Stimulated activated CD8-positive, alpha-beta memory T cell treated with anti-CD3 and anti-CD28 coated beads, Interleukin-7, amount 100 ng/mL, for 1 hour (primary cell): ENCODE data around the gene MAD1L1.
"Not testable (repeated sequence)": the region's sequence is repeated elsewhere in the genome, so short reads cannot be mapped to it uniquely, and the experiment has no call there.

Experiments used
- DNase-seq, 2 donors: peaks; one replicate each; pipeline ENCODE4 v3.0.0-alpha.2; 2020; ENCODE audit warnings: low read depth in 2 of 2

MAD1L1 gene

DNA sequence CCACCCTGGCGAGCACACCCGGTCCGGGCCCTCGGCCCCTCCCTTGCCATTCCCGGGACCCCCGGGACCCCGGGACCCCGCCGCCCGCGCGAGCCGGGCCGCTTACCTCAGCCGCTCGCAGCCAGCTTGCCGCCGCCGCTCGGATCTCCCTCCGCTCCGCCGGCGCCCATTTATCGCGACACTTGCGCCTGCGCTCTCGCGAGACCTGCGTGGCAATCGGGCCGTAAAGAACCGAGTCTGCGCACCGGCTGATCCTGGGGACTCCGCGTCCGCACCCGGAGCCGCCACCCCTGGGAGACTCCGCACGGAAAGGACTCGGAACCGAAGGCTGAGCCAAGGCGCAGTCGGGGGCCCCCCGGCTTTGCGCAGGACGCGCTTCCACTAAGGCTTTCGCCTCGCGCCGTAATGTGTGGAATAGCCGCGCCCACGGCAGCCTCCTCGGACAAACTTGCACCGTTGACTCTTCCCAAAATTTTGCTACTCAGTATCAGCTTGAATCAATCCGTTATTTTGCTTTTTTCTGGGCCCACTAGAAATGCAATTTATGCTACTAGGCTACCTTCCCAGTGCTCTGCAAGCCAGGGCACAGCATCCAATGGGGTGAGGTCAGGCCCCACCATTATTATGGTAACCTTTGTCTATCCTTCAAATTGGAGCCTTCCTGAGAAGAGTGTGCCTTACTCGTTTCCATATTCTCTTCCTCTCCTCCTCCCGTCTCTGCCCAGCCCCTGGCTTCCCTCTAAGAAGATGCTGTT lies at the start of gene MAD1L1:
Gene MAD1L1 (minus strand): TSS at position 180 of the 755 bp plus-strand sequence. CDS start 2,812 bp downstream, outside the sequence.
- DNase-seq: peak; percentile 75 to 77

DNA sequence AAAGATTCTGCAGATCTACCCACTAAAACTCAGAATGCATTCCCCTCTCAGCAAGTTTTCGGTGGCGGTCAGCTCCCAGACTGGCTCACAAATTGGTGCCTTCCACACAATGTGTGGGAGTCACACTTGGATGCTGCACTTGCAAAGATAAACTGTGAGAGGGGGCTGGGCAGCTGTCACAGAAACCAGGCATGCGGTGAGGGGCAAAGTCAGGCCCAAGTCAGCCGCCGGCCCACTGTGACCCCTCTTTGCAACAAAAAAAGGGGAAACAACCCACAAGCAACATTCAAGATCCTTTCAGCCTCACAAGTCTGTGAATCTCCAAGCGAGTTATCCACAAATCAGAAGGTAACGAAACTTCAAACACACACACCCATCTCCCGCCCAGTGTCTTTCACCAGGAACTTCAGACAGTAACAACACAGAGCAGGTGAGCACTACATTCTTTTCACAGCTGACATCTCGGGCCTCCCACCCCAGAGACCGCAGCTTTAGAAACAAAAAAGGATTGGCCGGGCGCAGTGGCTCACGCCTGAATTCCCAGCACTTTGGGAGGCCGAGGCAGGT lies 49.5 kb upstream of the MAD1L1 start:
- no peak for DNase-seq

DNA sequence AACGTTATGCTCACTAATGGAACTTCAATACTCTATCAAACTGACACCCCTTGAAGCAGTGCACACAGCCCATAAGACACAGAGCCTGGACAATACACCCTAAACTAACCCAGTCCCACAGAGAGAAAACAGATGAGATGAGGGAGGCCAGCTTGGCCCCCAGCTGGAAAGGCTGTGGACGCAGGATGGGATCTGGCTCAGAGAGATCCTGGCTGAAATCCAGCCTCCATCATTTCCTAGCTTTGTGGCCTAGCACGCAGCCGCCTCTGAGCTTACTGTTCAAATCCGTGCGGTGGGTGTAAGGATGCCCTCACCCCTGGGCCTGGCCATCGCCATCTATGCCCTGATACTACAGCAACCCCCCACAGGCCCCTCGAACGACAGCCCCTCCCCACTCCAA lies 48.8 kb upstream of the MAD1L1 start:
- DNase-seq: no peak

DNA sequence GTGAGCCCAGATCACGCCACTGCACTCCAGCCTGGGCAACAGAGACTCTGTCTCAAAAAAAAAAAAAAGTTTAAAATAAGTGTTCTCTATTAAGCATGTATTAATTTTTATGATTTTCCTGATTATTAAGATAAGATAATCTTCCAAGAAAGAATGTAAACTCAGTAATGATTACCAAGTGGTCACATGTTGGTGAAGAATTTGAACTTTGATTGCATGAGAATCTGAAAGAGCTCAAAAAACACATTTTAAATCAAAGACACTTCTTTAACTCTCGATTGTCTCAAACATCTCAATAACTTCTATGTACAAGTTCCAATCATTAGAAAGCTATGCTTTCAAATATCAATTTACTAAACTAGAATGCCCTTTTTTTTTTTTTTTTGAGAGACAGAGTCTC lies 47.7 kb upstream of the MAD1L1 start:
- DNase-seq: no peak

DNA sequence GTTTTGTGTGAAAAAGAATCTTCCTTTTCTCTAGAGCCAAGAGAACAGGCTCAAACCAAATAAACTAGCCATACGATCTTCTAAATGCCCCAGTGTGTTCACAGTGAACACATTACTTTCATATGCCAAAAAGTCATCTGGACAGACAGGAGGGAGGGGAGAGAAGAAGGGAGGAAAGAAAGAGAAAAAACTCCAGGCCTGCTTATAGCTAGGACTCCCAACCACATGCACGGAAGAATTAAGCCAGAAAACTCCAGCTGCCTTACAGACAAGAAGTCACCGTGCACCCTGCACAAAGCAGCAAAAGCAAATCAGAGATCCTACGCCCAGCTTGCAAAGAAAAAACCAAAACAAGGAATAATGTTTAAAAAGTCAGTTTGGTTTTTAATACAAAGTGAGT lies 47.2 kb upstream of the MAD1L1 start:
- no peak for DNase-seq

DNA sequence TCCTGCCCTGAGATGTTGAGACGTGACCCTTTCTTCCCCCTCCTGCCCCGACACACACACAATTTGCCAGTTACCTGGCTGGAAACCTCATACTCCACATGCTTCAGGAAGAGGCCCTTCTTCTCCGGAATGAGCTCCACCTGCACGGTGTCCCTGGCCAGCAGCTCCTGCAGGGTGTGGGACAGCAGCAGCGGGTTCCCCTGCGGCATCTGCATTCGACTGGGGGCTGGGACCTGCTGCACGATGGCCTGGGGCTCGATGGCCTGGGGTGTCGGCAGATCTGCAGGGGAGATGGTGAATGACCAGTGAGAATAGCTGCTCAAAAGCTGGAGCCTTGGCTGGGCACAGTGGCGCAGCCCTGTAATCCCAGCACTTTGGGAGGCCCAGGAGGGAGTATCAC lies 45.3 kb upstream of the MAD1L1 start:
- no peak for DNase-seq

DNA sequence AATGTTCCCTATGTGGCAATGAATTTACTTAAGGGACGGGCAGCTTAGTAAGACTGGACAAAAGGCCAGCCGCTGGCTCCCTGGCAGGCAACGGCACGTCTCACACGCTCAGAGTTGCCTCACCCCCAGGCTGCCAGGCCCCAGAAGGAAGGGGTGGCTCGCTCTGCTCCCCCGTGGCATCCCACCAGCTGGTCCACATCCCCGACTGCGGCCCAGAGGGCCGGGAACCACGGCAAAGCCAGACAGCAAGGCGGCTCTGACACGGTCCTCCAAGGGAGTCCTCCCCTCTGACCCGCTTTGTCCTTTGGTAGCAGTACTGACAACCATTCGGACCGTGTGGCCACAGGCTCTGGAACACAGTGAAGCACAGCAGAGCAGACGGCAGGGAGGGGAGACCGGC lies 43.4 kb upstream of the MAD1L1 start:
- DNase-seq: no peak

DNA sequence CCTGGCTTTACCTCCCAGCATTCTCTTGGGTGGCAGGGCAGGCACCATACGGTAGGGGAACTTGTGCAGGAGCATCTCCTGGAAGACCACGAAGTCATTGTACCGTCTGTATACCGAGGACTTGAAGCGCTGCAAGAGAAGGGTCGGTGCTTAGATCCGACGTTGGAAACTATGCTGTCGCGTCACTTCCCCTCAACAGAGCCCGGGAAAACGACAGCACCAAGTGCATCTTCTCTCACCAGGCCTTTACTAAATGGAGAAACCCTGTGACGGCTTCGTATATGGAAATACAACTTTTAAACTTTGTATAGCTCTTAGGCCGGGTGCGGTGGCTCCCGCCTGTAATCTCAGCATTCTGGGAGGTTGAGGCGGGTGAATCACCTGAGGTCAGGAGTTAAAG lies 42.4 kb upstream of the MAD1L1 start:
- no peak for DNase-seq

DNA sequence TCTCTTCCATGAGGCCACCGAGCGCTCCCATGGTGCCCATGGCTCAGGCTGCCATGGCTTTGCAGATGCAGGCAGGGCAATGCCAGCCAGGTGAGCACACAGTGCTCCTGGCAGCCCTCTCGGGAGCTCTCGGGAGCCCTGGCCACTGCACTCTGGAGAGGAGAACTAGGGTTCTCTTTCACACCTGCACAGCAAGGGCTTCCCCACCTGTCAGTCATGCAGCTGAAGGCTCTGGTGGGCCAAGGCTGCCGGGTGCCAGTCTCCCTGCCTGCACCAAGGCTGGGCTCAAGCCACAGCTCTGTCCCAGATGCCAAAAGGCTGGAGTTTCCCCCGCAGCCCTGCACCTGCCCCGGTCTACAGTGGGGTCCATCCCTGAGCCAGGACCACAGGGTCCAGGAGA lies 41.9 kb upstream of the MAD1L1 start:
- no peak for DNase-seq

DNA sequence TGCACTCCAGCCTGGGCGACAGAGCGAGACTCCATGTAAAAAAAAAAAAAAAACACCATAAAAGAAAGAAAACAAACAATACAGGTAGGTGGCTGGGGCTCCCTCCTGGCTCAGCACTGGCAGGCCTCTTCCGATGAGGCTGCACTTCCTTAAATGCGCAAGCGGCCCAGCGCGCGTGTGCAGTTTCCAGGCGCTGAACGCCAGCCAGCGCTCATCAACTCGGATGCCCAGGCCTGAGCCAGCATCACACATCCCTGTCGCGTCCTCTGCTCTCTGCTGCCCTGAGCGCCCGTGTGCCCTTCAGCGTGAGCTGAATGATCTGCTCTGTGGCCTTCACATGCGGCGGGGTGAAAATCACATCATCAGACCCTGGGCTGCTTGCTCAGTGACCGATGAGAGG lies 41.1 kb upstream of the MAD1L1 start:
- no peak for DNase-seq

DNA sequence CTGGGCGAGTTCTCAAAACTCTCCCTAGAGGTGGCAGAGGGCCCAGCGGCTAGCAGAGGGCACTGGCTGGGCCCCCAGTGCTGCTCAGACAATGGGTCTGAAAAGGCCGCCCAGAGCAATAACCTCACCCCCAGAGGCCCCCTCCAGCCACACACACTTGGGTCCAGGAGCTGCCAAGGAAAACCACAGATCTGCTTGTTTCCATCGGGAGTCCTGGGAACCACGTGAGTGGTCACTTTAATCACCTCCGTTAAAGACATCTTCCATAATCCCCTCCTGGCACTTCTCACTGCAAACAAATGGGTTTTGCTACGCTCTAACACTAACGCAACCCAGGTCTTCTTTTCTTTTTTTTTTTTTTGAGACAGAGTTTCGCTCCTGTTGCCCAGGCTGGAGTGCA lies 39.3 kb upstream of the MAD1L1 start:
- DNase-seq: no peak

DNA sequence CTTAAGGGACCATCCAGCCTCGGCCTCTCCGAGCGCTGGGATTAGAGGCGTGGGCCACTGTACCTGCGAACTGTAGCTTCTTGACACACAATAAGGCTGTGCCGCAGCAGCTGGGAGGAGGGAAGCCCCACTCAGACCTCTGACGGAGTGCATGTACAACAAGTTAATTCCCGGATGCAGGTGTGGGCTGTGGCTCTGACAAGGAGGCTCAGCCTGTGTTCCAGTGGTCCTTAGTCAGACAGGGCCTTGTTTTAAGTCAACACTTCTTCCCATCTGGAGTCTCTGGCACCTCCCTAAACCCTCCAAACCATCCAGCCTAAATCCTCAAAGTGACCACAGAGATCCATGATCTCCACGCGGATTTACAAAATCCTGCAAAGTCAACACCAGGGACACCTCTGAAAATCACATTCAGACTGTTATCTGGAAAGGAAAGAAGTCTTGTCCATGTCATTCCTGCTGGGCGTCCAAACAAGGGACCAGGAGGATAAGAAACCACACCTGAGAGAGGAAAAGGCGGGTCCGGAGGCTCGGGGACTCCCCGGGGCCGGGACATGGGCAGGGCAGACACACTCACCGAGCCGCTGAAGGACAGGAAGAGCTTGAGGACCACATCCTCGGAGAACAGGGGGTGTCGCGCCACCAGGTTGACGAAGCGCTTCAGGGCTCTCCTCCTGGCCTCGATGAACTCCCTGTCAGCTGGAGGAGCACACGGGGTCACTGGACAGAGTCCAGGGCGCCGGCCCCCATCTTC lies 38.7 kb upstream of the MAD1L1 start:
- no peak for DNase-seq

DNA sequence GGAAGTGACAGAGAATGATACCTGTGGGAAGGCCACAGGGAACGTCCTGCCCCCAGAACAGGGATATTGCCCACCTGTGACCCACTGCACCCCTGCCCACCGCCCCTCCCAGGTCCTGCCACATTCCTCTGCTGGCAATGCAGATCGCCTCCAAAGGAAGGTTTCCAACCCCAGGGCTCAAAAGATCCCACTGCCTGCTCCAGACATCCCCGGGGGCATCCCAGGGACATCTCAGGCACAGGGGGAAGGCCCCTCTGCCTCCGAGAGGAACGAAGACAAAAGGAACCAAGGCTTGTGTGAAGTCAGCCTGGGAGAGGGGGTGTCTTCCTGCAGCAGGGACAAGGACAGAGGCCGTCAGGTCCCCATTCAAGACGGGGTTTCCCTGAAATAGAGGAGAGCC lies 37.8 kb upstream of the MAD1L1 start:
- no peak for DNase-seq

DNA sequence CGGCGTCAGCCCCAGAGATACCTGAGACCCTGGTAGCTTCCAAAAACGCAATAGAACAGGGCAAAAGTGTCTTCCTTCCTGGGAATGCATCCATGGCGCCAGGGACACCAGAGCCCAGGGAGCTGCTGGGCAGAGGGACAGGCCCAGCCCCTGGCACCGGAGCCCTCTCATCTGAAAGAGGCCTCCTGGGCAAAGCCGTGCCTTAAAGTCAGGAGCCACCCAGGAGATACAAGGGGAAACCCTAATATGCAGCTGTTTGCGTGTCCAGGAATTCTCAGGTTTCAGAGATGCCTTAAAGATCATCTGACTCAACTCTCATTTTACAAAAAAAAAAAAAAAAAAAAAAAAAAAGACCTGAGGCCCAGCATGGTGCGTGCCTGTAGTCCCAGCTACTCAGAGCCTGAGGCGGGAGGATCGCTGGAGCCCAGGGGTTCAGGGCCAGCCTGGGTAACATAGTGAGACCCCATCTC lies 37.3 kb upstream of the MAD1L1 start:
- no peak for DNase-seq

DNA sequence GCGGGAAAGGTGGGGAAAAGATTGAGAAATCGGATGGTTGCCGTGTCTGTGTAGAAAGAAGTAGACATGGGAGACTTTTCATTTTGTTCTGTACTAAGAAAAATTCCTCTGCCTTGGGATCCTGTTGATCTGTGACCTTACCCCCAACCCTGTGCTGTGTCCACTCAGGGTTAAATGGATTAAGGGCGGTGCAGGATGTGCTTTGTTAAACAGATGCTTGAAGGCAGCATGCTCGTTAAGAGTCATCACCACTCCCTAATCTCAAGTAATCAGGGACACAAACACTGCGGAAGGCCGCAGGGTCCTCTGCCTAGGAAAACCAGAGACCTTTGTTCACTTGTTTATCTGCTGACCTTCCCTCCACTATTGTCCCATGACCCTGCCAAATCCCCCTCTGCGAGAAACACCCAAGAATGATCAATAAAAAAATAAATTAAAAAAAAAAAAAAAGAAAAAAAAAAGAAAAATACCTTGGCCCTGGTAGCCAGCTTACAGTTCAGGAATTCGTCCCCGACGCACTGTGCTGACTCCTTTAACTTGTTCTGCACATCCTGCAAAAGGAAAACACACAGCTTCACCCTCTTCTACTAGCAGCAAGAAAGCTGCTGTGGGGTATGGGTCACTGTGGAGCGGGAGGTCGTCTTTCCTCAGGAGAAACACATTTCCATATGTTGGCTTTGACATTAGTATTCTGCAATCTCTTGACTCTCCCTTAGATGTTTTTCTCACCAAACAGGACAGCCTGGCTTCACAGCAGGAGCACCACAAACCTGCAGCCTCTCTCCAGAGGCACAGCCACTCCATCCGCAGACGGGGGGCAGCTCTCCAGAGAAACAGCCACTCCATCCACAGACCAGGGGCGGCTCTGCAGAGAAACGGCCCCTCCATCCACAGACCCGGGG lies 36.6 kb upstream of the MAD1L1 start:
- DNase-seq: not testable (repeated sequence)

DNA sequence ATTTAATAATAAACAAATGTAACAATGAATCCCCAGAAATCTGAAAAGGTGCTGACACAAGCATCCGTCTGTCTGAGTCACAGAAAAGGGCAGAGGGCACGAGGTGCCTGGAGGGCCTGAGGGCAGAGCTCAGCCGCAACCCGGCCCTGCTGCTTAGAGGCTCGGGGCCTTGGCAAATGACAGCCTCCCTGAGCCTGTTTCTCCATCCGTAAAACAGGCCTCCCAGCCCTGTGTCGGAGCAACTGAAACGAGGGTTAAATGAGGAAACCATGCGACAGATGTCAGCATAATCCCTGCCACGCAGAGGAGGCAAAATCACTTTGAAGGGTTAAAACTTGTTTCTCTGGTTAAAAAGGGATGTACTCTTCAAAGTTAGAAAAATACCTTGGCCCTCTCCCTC lies 34.2 kb upstream of the MAD1L1 start:
- DNase-seq: no peak

DNA sequence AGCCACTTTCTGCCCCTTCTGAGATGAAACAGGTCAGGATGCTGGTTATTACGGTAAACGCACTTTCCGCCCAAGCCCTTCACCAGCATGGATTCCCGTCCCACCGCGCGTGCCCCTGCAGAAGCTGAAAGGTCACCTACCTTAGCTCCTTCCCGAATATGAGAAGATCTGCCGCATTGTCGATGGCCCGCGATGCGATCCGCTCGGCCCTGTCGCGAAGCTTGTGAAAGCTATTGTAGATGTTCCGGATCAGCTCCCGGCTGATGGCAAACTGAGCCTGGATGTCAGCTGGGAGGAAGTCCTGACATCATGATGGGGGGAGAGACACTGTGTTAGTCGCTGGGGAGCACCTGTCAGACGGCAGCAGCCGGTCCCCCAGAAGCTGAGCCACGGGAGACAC lies 31.4 kb upstream of the MAD1L1 start:
- DNase-seq: no peak

DNA sequence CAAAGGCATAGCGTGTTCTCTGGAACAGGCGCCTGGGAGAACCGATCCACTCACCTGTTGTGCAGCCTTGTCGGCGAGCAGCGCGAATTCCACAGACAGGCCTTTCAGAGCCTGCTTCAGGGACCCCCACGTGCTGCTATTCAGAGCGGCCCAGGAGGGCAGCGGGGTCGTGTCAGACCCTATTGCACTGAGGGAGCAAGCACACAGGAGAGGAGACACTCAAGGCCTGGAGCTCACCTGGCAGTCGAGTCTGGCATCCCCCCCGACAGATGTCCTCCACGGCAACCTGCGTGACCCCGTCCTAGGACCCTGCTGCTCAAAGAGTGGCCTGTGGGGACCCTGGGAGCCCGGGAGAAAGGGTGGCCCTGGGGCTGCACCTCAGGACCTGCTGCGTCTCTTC lies 30.4 kb upstream of the MAD1L1 start:
- no peak for DNase-seq

DNA sequence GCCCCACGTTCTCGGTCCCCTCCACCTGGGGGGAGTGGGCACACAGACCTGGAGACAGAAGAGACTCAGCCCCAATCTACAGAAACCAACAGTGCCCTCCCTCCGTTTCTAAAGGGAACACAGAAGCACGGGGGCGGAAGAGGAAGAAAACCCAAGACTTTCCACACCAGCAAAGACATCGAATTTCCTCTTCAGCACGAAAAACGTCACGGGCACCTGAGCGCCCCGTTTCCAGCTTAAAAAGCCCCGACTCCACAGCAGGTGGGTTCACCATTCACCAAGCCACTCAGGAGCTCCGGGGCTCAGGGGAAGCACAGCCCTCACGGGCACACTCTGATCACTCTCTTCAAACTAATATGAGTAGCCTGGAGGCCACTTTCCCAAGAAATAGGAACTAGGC lies 28.9 kb upstream of the MAD1L1 start:
- no peak for DNase-seq

DNA sequence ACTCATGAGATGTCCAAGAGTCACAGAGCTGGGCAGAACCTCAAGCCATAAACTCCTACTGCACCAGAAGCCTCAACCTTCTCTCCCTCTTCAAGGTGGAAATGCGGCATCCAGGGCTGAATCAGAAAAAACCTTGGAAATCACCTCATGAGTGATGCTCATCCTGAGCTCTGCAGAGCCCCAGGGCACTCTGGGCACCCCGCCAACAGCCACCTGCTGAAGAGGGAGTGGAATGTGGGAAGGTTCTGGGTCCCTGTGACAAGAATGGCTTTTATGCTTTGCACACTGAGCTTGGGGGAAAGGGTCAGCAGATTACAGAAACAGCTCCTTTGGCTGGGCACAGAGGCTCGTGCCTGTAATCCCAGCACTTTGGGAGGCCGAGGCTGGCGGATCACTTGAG lies 28.1 kb upstream of the MAD1L1 start:
- no peak for DNase-seq

DNA sequence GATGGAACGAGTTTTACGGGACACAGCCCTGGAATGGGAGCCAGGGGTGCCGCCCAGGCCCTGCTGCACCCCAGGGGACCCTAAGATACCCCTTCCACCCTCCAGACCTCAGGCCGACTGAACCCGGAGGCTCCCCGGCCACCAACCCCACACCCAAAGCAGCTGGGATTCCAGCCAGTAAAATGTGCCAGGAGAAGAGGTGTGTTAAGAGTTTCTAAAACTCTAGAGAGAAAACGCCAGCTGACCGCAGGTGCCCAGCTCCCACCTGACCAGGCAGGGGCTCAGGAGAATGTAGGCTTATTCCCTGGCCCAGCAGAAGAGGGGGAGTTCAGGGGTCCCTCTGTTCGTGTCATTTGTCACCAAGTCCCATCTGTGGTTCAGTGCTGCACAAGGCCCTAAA lies 26.7 kb upstream of the MAD1L1 start:
- no peak for DNase-seq
